ENCODE results near the gene ZCCHC10.
"Not testable (repeated sequence)": the region's sequence is repeated elsewhere in the genome, so short reads cannot be mapped to it uniquely, and the experiment has no call there.

Gene ZCCHC10

DNA sequence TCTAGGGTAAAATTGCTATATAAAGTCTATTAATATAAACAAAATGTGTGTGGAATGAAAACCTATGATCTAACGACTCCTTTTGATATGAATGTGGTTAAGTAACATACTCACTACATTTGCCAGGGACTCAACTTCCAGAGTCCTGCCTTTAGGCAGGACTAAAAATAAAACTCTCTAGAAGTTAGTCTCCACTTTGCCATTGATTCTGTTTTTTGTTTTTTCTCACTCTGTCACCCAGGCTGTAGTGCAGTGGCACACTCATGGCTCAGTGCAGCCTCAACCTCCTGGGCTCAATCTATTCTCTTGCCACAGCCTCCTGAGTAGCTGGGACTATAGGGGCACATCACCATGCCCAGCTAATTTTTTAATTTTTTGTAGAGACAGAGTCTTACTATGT lies 30.0 kb downstream of the ZCCHC10 start:
- TF ChIP-seq, protein P1, sequence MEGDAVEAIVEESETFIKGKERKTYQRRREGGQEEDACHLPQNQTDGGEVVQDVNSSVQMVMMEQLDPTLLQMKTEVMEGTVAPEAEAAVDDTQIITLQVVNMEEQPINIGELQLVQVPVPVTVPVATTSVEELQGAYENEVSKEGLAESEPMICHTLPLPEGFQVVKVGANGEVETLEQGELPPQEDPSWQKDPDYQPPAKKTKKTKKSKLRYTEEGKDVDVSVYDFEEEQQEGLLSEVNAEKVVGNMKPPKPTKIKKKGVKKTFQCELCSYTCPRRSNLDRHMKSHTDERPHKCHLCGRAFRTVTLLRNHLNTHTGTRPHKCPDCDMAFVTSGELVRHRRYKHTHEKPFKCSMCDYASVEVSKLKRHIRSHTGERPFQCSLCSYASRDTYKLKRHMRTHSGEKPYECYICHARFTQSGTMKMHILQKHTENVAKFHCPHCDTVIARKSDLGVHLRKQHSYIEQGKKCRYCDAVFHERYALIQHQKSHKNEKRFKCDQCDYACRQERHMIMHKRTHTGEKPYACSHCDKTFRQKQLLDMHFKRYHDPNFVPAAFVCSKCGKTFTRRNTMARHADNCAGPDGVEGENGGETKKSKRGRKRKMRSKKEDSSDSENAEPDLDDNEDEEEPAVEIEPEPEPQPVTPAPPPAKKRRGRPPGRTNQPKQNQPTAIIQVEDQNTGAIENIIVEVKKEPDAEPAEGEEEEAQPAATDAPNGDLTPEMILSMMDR (IDR thresholded peaks at IDR 0.05; ENCODE audit: extremely low read depth, missing control alignments): no peak
- no peak for DNase-seq (ENCODE audit: low spot score)

DNA sequence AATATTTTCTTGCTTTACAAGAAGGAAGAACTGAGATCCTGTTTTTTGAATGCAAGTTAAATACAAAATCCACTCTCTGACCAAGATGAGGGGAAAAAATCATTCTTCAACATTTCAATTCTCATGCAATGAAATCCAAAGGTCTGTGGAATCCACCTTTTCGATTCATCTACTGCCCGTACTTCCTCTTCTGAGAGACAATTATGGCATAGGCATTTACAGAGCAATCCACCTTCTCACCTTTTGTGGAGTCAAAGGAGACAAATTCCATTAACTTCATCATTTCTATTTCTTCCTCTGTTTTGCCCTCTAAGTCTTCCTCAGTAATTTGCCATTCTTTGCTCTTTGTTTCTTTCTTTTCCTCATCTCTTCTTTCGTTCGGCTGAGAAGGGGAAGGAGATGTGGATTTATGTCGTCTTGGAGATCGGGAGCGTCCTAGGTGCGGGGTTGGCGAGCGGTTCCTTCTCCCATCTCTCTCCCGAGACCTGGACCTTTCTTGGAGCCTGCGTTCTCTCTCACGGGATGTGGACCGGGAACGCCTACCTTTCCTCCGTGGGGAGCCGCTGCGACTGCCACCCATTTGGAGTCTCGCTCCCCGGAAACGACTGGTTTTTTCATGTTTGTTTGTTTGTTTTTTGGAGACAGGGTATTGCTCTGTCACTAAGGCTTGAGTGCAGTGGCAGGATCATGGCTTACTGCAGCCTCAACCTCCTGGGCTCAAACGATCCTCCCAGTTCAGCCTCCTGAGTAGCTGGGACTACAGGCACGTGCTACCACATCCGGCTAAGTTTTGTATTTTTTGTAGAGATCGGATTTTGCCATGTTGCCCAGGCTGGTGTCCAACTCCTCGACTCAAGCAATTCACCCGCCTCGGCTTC lies 38.6 kb downstream of the ZCCHC10 start:
- TF ChIP-seq, protein P1 (IDR thresholded peaks at IDR 0.05; ENCODE audit: extremely low read depth, missing control alignments): no peak
- no peak for DNase-seq (ENCODE audit: low spot score)

DNA sequence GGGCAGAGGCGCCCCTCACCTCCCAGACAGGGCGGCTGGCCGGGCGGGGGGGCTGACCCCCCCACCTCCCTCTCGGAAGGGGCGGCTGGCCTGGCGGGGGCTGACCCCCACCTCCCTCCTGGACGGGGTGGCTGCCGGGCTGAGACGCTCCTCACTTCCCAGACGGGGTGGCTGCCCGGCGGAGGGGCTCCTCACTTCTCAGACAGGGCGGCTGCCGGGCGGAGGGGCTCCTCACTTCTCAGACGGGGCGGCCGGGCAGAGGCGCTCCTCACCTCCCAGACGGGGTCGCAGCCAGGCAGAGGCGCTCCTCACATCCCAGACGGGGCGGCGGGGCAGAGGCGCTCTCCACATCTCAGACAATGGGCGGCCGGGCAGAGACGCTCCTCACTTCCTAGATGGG lies 43.4 kb downstream of the ZCCHC10 start:
- not testable (repeated sequence) for DNase-seq (ENCODE audit: low spot score)

DNA sequence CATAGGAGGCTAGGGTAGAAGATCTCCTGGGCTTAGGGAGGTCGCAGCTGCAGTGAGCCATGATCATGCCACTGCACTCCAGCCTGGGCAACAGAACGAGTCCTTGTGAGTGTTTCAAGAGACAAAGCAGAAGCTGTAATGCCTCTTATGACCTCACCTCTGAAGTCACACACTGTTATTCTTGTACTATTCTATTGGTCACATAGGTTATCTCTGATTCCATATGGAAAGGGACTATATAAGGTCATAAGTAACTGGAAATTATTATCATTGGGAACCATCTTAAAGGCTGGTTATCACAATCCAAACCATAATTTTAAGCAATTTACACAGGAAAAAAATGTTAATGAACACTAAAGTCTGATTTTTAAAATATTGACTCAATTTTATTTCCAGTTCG lies 45.1 kb downstream of the ZCCHC10 start:
- TF ChIP-seq, protein P1 (IDR thresholded peaks at IDR 0.05; ENCODE audit: extremely low read depth, missing control alignments): no peak
- no peak for DNase-seq (ENCODE audit: low spot score)

DNA sequence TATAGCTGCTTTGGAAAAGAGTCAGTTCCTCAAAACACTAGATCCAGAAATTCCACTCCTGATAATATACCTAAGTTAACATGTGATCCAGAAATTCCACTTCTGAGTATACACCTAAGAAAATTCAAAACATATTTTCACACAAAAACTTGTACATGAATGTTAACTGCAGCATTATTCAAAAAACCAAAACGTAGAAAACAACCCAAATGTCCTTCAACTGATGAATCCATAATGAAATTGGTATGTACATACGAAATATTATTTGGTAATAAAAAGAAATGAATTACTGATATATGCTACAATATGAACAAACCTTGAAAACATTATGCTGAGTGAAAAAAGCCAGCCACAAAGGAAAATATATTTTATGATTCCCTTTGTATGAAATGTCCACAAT lies 46.4 kb downstream of the ZCCHC10 start:
- DNase-seq (ENCODE audit: low spot score): no peak
- TF ChIP-seq, protein P1 (IDR thresholded peaks at IDR 0.05; ENCODE audit: extremely low read depth, missing control alignments): no peak

DNA sequence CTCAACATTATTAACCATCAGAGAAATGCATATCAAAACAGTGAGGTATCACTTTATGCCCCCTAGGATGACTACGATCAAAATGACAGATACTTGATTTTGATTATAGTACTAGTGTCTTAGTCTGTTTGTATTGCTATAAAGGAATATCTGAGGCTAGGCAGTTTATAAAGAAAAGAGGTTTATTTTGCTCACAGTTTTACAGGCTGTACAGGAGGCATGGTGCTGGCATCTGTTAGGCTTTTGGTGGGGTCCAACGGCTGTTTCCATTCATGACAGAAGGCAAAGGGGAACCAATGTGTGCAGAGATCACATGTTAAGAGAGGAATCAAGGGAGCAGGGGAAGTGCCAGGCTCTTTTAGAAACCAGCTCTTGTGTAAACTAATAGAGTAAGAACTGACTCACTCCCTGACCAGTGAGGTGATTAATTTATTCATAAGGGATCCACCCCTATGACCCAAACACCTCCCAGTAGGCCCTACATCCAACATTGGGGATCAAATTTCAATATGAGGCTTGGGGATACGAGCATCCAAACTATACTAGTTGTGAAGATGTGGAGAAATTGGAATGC lies 46.9 kb downstream of the ZCCHC10 start:
- no peak for DNase-seq (ENCODE audit: low spot score)
- TF ChIP-seq, protein P1 (IDR thresholded peaks at IDR 0.05; ENCODE audit: extremely low read depth, missing control alignments): no peak

DNA sequence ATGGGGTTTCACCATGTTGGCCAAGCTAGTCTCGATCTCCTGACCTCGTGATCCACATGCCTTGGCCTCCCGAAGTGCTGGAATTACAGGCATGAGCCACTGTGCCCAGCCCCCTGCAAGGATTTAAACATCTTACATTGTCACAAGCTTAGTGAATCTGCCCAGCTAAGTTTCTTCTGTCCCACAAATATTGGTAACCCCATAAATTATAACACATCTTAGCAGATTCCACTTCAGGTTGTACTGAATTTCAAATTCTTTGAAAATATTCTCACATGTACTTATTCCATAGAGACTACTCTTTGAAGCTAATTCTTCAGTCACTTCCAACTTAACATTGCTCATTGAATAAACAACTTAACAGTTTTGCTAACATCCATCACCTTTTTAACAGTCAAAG lies 49.5 kb downstream of the ZCCHC10 start:
- TF ChIP-seq, protein P1 (IDR thresholded peaks at IDR 0.05; ENCODE audit: extremely low read depth, missing control alignments): no peak
- DNase-seq (ENCODE audit: low spot score): no peak

DNA sequence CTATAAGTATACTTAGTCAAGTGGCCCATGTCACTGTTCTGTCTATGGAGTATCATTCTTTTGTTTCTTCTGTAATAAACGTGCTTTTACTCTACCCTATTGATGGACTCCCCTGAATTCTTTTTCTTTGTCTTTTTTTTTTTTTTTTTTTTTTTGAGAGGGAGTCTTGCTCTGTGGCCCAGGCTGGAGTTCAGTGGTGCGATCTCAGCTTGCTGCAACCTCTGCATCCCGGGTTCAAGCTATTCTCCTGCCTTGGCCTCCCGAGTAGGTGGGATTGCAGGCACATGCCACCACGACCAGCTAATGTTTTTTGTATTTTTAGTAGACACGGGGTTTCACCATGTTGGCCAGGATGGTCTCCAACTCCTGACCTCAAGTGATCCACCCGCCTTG lies 53.9 kb downstream of the ZCCHC10 start:
- not testable (repeated sequence) for DNase-seq (ENCODE audit: low spot score)
